ENCODE data around the gene TEX53. TPM values are rescaled to one million over a fixed set of nuclear protein-coding genes. Genes with fewer than 3 reads are reported as not detected.

Gene TEX53
- total RNA-seq, 1 donor from 2014 or later: not detected

- TF ChIP-seq CTCF (IDR thresholded peaks at IDR 0.05): no peak
- no peak overlapping the region for H3K27ac ChIP-seq
- H3K36me3 ChIP-seq: no peaks in the 10 kb centered on the region
- DNase-seq (ENCODE audit: low spot score in 2 of 2): no peak
- intact Hi-C loops (cut with DNase I): no loop called here
- H3K4me1 ChIP-seq: peaks cover 0 to 4% of the 10 kb centered on the region in 2 donors
- no peaks in the 10 kb centered on the region for H3K27me3 ChIP-seq
- no peak overlapping the region for H3K4me3 ChIP-seq
- H3K9me3 ChIP-seq: no peaks in the 10 kb centered on the region
These were observed 20.5 kb upstream of the TEX53 start for GRCh38 chr9:114678130-114678529.

- Histone ChIP-seq H3K9me3 (no peaks in the 10 kb centered on the region), H3K27me3 (no peaks in the 10 kb centered on the region), H3K36me3 (no peaks in the 10 kb centered on the region), H3K4me3 (no peak overlapping the region), H3K27ac (no peak overlapping the region), H3K4me1 (peaks cover 0 to 4% of the 10 kb centered on the region in 2 donors)
- DNase-seq (ENCODE audit: low spot score in 2 of 2): no peak
- intact Hi-C loops (cut with DNase I): no loop called here
- no peak for TF ChIP-seq CTCF (IDR thresholded peaks at IDR 0.05)
These were observed 19.8 kb upstream of the TEX53 start for GRCh38 chr9:114677418-114677817.

- Histone ChIP-seq H3K36me3 (no peaks in the 10 kb centered on the region), H3K4me3 (no peak overlapping the region), H3K27me3 (no peaks in the 10 kb centered on the region), H3K9me3 (no peaks in the 10 kb centered on the region), H3K4me1 (peaks cover 0 to 4% of the 10 kb centered on the region in 2 donors), H3K27ac (no peak overlapping the region)
- TF ChIP-seq CTCF (IDR thresholded peaks at IDR 0.05): no peak
- intact Hi-C loops (cut with DNase I): no loop called here
- no peak for DNase-seq (ENCODE audit: low spot score in 2 of 2)
These were observed 19.3 kb upstream of the TEX53 start for GRCh38 chr9:114676901-114677300.

- H3K4me1 ChIP-seq: peaks cover 0 to 4% of the 10 kb centered on the region in 2 donors
- DNase-seq (ENCODE audit: low spot score in 2 of 2): no peak
These were observed 17.4 kb upstream of the TEX53 start for GRCh38 chr9:114674798-114675540.

GRCh38 chr9:114674076-114674797 is 16.6 kb upstream of the TEX53 start:
- DNase-seq (ENCODE audit: low spot score in 2 of 2): no peak
- H3K27ac ChIP-seq: no peak overlapping the region
- H3K9me3 ChIP-seq: no peaks in the 10 kb centered on the region
- intact Hi-C loops (cut with DNase I): no loop called here
- H3K4me3 ChIP-seq: no peak overlapping the region
- H3K27me3 ChIP-seq: no peaks in the 10 kb centered on the region
- no peak for TF ChIP-seq CTCF (IDR thresholded peaks at IDR 0.05)
- H3K4me1 ChIP-seq: peaks cover 0 to 4% of the 10 kb centered on the region in 2 donors
- no peaks in the 10 kb centered on the region for H3K36me3 ChIP-seq

More at GRCh38 chr9:114674798-114675540, 17.4 kb upstream of the TEX53 start:
- intact Hi-C loops (cut with DNase I): no loop called here
- H3K27ac ChIP-seq: no peak overlapping the region
- no peaks in the 10 kb centered on the region for H3K36me3 ChIP-seq
- no peaks in the 10 kb centered on the region for H3K9me3 ChIP-seq
- no peak overlapping the region for H3K4me3 ChIP-seq
- no peaks in the 10 kb centered on the region for H3K27me3 ChIP-seq
- no peak for TF ChIP-seq CTCF (IDR thresholded peaks at IDR 0.05)
